Left colon (tissue), 2 donors: ENCODE measurements around the gene SEC61A2. TPM values are rescaled to one million over a fixed set of nuclear protein-coding genes. Genes with fewer than 3 reads are reported as not detected.

Experiments used
- ATAC-seq: fragments of 200-7000 bp; cut with Tn5 transposase; one replicate; pipeline ENCODE4 v1.9.1; 2020; ENCODE audit warnings: mild to moderate bottlenecking, moderate library complexity
- DNase-seq, 2 donors: peaks; one replicate each; pipeline ENCODE4 v3.0.0-alpha.2; 2020
- intact Hi-C, 2 donors: fragments of 100-400 bp; cut with DNase I in 1 of 2; cut with micrococcal nuclease in 1 of 2; formaldehyde crosslinking; loops; one replicate each; pipeline versions ENCODE4 v1.11.2 to v1.14.0; 2022; cut with DNase I, micrococcal nuclease
- total RNA-seq, 2 donors: library from RNA; stranded (reverse); fragmentation: NEBNext Ultra II Directional; extraction: Animal tissue kit (Norgen Biotek cat#: 25700); gene quantifications; one replicate each; pipeline ENCODE4 v1.2.1, GENCODE V29; 2021
- donor health status: DM: no; HTN: no; CAD: no.
- donor health status: DM: yes; HTN: yes; CAD: no.

Gene SEC61A2
- total RNA-seq, 2 donors from 2014 or later, result 5.7 to 5.8 TPM

GRCh38 chr10:12193193-12193592 is 63.7 kb downstream of the SEC61A2 start:
- no peak for ATAC-seq

DNA sequence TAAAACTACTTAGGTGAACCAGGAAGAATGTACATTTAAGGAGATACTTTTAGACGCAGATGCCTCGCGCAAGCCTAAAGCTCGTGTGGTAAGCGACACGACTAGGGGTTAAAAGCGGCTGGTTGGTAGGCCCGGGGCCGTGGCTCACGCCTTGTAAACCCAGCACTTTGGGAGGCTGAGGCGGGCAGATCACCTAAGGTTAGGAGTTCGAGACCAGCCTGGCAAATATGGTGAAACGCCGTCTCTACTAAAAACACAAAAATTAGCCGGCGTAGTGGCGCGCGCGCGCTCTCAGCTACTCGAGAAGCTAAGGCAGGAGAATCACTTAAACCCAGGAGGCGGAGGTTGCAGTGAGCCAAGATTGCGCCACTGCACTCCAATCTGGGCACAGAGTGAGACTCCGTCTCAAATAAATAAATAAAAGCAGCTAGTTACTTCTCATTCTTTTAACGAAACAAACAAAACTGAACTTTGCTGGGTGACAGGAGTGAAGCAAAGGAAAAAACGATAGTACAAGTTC is 65.3 kb downstream of the SEC61A2 start:
- ATAC-seq, result peak; percentile 44
- DNase-seq, result peak; percentile 38 to 62
- intact Hi-C loops, result no loop called here

More at GRCh38 chr10:12193193-12193592, 63.7 kb downstream of the SEC61A2 start:
- no peak for DNase-seq
- intact Hi-C loops, result no loop called here

DNA sequence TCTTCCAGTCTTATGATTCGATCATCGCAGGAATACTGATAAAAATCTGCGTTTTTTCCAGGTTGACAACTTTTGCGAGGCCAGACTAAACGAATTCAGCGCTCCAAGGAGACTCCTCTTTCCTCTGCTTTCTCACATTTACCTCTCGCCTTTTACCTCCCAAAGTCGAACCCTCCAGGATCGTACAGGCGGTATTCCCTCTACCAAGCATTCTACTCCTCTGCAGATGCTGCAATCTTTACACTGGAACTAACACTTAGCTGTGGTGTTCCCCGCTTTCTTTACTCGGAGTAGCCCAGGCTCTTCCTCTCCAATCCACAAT is 65.8 kb downstream of the SEC61A2 start:
- intact Hi-C loops, result no loop called here
- ATAC-seq, result no peak
- no peak for DNase-seq

- peak; percentile 89 to 91 for DNase-seq
- intact Hi-C loops, result no loop called here
- ATAC-seq, result peak; percentile 96
These were observed 66.4 kb downstream of the SEC61A2 start, which contains the start of the genes CDC123 and NUDT5 for GRCh38 chr10:12195603-12196506. CDC123 (plus strand) TSS chr10:12196188; CDS start chr10:12196246, 58 bp downstream. NUDT5 (minus strand) TSS chr10:12195891; CDS start chr10:12186291, 9,600 bp downstream.

- intact Hi-C loops, result no loop called here
- DNase-seq (no peak), ATAC-seq (no peak)
These were observed 67.2 kb downstream of the SEC61A2 start for GRCh38 chr10:12196531-12197211.

- DNase-seq (no peak), ATAC-seq (no peak)
- intact Hi-C loops, result no loop called here
These were observed 68.7 kb downstream of the SEC61A2 start for GRCh38 chr10:12198156-12198555.

GRCh38 chr10:12200850-12201249 is 71.4 kb downstream of the SEC61A2 start:
- ATAC-seq, result no peak
- no peak for DNase-seq
- intact Hi-C loops, result no loop called here

- DNase-seq (no peak), ATAC-seq (no peak)
- intact Hi-C loops, result no loop called here
These were observed 72.1 kb downstream of the SEC61A2 start for GRCh38 chr10:12201543-12201942.

DNA sequence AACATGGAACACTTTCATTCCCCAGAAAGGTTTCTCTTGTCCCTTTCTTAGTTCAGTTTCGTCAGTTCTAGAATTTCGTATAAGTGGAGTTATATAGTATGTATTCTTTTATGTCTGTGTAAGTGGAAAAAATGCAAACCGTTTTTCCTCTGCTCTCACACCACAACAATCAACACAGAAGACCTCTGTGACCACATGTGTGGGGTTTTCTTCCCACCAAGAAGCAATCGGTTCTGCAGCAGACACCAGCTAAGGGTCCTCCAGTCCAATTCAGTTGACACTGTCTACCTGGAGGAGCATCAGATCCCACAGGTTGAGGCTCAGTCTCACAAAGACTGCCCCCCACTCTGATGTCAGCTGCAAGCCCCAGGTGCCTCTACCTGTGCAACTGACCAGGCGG is 72.7 kb downstream of the SEC61A2 start:
- no peak for DNase-seq
- intact Hi-C loops, result no loop called here
- no peak for ATAC-seq

DNA sequence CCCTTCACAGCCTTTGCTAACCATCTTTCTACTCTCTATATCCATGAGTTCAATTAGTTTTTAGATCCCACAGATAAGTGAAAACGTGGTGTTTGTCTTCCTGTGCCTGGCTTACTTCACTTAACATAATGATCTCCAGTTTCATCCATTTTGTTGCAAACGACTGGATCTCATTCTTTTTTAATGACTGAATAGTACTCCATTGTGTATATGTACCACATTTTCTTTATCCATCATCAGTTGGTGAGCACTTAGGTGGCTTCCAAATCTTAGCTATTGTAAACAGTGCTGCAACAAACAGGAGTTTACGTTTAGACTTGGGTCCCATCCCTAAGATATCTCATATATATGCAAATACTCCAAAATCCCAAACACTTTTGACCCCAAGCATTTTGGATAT is 75.6 kb downstream of the SEC61A2 start:
- intact Hi-C loops, result no loop called here
- no peak for ATAC-seq
- no peak for DNase-seq

- ATAC-seq (no peak), DNase-seq (no peak)
- intact Hi-C loops, result no loop called here
These were observed 77.6 kb downstream of the SEC61A2 start for GRCh38 chr10:12207114-12207513.

GRCh38 chr10:12208460-12208859 is 79.0 kb downstream of the SEC61A2 start:
- intact Hi-C loops, result no loop called here
- no peak for ATAC-seq
- DNase-seq, result no peak

DNA sequence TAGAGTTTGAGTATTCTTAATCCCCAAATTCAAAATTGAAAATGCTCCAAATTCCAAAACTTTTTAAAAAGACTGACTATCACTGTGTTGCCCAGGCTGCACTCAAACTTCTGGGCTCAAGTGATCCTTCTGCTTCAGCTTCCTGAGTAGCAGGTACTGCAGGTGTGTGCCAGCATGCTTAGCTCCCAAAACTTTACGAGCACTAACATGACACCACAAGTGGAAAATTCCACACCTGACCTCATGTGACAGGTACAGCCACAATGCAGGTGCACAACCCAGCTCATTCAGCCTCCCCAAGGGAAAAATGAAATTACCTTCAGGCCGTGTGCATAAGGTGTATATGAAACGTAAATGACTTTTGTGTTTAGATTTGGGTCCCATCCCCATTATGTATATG is 83.0 kb downstream of the SEC61A2 start:
- ATAC-seq (no peak), DNase-seq (no peak)
- intact Hi-C loops, result no loop called here

- ATAC-seq (peak; percentile 43), DNase-seq (no peak)
- intact Hi-C loops, result no loop called here
These were observed 84.1 kb downstream of the SEC61A2 start for GRCh38 chr10:12213621-12214020.

- peak; percentile 82 for ATAC-seq
- intact Hi-C loops, result no loop called here
These were observed 84.6 kb downstream of the SEC61A2 start for GRCh38 chr10:12214093-12214492.

GRCh38 chr10:12214763-12215218 is 85.3 kb downstream of the SEC61A2 start:
- ATAC-seq, result peak; percentile 46
- intact Hi-C loops, result no loop called here

More at GRCh38 chr10:12214093-12214492, 84.6 kb downstream of the SEC61A2 start:
- DNase-seq, result peak; percentile 22 to 60

More at GRCh38 chr10:12214763-12215218, 85.3 kb downstream of the SEC61A2 start:
- no peak for DNase-seq
